ENCODE measurements around the gene GALNT10.

Gene GALNT10

DNA sequence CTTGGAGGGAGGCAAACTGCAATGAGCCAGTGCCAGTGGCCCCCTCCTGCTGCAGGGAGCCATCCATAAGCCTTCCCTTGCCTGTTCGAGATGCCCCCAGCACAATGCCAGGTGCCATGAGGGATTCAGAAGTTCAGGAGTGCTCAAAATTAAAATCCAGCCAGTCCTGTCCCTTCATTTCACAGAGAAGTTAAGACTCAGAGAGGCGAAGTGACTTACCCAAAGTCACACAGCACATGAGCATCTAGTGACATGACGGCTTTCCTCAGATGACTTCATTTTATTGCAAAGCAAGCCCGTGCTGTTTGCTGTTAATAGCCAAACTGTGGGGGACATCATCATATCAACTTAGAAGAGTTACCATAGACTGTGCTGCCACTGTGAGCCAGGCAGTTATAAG, 185.9 kb downstream of the GALNT10 start:
- Histone ChIP-seq H3K9me3 (ENCODE audit: control insufficient read depth, insufficient read depth, low read length) (no peaks in the 10 kb centered on the region), H4K20me1 (ENCODE audit: control insufficient read depth, insufficient read depth, low read depth, low read length) (no peaks in the 10 kb centered on the region), H3K27me3 (ENCODE audit: control insufficient read depth, low read length) (no peaks in the 10 kb centered on the region), H3K4me2 (ENCODE audit: low read length) (no peak overlapping the region), H3K79me2 (ENCODE audit: control insufficient read depth, low read length) (no peaks in the 10 kb centered on the region), H3K4me3 (ENCODE audit: low read length) (no peak overlapping the region), H3K27ac (ENCODE audit: low read depth, low read length) (no peak overlapping the region), H3K9me2 (replicated peaks; ENCODE audit: control insufficient read depth, low read length) (no peaks in the 10 kb centered on the region), H3K4me1 (ENCODE audit: control insufficient read depth, low read length) (no peaks in the 10 kb centered on the region), H3F3A (ENCODE audit: control insufficient read depth, insufficient read depth) (no peaks in the 10 kb centered on the region), H3K36me3 (ENCODE audit: control insufficient read depth, low read length) (no peaks in the 10 kb centered on the region)
- no peak for TF ChIP-seq EZH2phosphoT487 (IDR thresholded peaks at IDR 0.05; ENCODE audit: borderline replicate concordance, low read length)
- TF ChIP-seq, protein P1, sequence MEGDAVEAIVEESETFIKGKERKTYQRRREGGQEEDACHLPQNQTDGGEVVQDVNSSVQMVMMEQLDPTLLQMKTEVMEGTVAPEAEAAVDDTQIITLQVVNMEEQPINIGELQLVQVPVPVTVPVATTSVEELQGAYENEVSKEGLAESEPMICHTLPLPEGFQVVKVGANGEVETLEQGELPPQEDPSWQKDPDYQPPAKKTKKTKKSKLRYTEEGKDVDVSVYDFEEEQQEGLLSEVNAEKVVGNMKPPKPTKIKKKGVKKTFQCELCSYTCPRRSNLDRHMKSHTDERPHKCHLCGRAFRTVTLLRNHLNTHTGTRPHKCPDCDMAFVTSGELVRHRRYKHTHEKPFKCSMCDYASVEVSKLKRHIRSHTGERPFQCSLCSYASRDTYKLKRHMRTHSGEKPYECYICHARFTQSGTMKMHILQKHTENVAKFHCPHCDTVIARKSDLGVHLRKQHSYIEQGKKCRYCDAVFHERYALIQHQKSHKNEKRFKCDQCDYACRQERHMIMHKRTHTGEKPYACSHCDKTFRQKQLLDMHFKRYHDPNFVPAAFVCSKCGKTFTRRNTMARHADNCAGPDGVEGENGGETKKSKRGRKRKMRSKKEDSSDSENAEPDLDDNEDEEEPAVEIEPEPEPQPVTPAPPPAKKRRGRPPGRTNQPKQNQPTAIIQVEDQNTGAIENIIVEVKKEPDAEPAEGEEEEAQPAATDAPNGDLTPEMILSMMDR (IDR thresholded peaks at IDR 0.05; ENCODE audit: low read depth, low read length, poor library complexity, severe bottlenecking), result no peak

DNA sequence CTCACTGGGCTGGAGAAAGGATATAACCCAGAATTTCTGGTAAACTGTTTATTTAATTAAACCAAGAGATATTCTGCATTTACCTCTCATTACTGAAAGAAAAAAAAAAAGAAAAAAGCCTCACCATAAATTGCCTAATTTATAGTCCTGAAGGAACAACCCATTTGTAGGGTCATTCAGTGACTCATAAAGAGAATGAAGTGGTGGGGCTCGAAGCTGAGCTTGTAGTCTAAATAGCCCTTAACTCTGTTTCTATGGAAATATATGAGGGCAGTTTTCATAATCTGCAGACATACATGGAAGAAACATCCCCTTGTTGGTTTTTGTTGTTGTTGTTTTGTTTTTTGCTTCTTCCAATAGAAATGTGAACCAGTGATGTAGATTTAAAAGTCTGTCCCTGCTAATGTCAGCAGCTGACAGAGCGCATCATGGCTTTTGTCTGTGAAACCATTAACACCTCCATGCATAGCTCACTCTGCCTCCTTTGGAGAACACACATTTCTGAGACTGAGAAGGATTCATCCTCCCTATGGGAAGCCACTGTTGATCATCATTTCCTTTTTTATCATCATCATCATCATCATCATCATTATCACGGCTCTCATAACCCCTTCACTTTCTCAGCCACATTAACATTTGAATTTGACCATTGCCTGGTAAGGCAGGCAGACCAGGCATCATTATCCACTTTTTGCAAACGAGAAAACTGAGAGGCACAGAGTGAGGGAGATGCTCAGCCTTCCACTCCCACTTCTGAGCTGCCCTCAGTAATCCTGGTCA, 187.4 kb downstream of the GALNT10 start:
- Histone ChIP-seq H3K9me2 (replicated peaks; ENCODE audit: control insufficient read depth, low read length) (no peaks in the 10 kb centered on the region), H3K4me1 (ENCODE audit: control insufficient read depth, low read length) (no peaks in the 10 kb centered on the region), H3K27me3 (ENCODE audit: control insufficient read depth, low read length) (no peaks in the 10 kb centered on the region), H3K27ac (ENCODE audit: low read depth, low read length) (no peak overlapping the region), H3F3A (ENCODE audit: control insufficient read depth, insufficient read depth) (no peaks in the 10 kb centered on the region), H3K4me2 (ENCODE audit: low read length) (no peak overlapping the region), H4K20me1 (ENCODE audit: control insufficient read depth, insufficient read depth, low read depth, low read length) (no peaks in the 10 kb centered on the region), H3K79me2 (ENCODE audit: control insufficient read depth, low read length) (no peaks in the 10 kb centered on the region), H3K36me3 (ENCODE audit: control insufficient read depth, low read length) (no peaks in the 10 kb centered on the region), H3K9me3 (ENCODE audit: control insufficient read depth, insufficient read depth, low read length) (no peaks in the 10 kb centered on the region), H3K4me3 (ENCODE audit: low read length) (no peak overlapping the region)
- TF ChIP-seq, protein P1 (IDR thresholded peaks at IDR 0.05; ENCODE audit: low read depth, low read length, poor library complexity, severe bottlenecking), result no peak
- TF ChIP-seq EZH2phosphoT487 (IDR thresholded peaks at IDR 0.05; ENCODE audit: borderline replicate concordance, low read length), result no peak

DNA sequence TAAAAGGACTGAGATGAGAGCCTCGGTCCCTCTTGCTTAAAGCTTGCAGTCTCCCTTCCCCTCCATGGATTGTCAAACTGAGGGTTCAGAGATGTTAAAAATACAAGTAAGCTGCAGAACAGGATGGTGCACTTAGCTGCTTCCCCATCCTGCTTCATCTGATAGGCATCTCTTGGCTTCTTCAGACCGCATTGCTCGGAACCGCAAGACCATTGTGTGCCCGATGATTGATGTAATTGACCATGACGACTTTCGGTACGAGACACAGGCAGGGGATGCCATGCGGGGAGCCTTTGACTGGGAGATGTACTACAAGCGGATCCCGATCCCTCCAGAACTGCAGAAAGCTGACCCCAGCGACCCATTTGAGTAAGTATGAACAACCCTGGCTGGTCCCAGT, 189.7 kb downstream of the GALNT10 start:
- H3K4me1 ChIP-seq (ENCODE audit: control insufficient read depth, low read length), result peaks cover 12% of the 10 kb centered on the region
- H3K27ac ChIP-seq (ENCODE audit: low read depth, low read length), result no peak overlapping the region
- no peaks in the 10 kb centered on the region for H3K9me3 ChIP-seq (ENCODE audit: control insufficient read depth, insufficient read depth, low read length)
- no peaks in the 10 kb centered on the region for H3K36me3 ChIP-seq (ENCODE audit: control insufficient read depth, low read length)
- H3F3A ChIP-seq (ENCODE audit: control insufficient read depth, insufficient read depth), result no peaks in the 10 kb centered on the region; the same call in 1 of the 2 replicates
- TF ChIP-seq EZH2phosphoT487 (IDR thresholded peaks at IDR 0.05; ENCODE audit: borderline replicate concordance, low read length), result no peak
- TF ChIP-seq, protein P1 (IDR thresholded peaks at IDR 0.05; ENCODE audit: low read depth, low read length, poor library complexity, severe bottlenecking), result no peak
- no peaks in the 10 kb centered on the region for H3K27me3 ChIP-seq (ENCODE audit: control insufficient read depth, low read length)
- no peaks in the 10 kb centered on the region for H3K79me2 ChIP-seq (ENCODE audit: control insufficient read depth, low read length)
- H4K20me1 ChIP-seq (ENCODE audit: control insufficient read depth, insufficient read depth, low read depth, low read length), result no peaks in the 10 kb centered on the region
- no peaks in the 10 kb centered on the region for H3K9me2 ChIP-seq (replicated peaks; ENCODE audit: control insufficient read depth, low read length)
- H3K4me2 ChIP-seq (ENCODE audit: low read length), result no peak overlapping the region
- no peak overlapping the region for H3K4me3 ChIP-seq (ENCODE audit: low read length)
